Activated naive CD4-positive, alpha-beta T cell treated with anti-CD3 and anti-CD28 coated beads, Interleukin-2, amount 10 ng/mL, durations not matched to agents 7 days and 5 days (primary cell): ENCODE measurements around the gene ZNF580.

Experiments
- CTCF ChIA-PET: fragments of 350-600 bp; sonication (Branson Sonifier 250); formaldehyde crosslinking; loops from one replicate; lab custom pipeline; 2021; ENCODE audit warnings: antibody characterized with exemption; lab: Charles Lee
- DNase-seq: peaks from one replicate; pipeline ENCODE4 v3.0.0-alpha.2; 2020
- H3K27ac Mint-ChIP-seq: one replicate; pipeline ENCODE4 v1.8.0; 2021; ENCODE audit warnings: mild to moderate bottlenecking, moderate library complexity, mixed read lengths
- H3K27me3 Mint-ChIP-seq: one replicate; pipeline ENCODE4 v1.8.0; 2021; ENCODE audit warnings: mild to moderate bottlenecking, mixed read lengths
- H3K36me3 Mint-ChIP-seq: one replicate; pipeline ENCODE4 v1.8.0; 2021; ENCODE audit warnings: mixed read lengths
- H3K4me1 Mint-ChIP-seq: one replicate; pipeline ENCODE4 v1.8.0; 2021; ENCODE audit warnings: mixed read lengths
- H3K4me3 Mint-ChIP-seq: one replicate; pipeline ENCODE4 v1.8.0; 2021; ENCODE audit warnings: mild to moderate bottlenecking, moderate library complexity, mixed read lengths
- H3K9me3 Mint-ChIP-seq: one replicate; pipeline ENCODE4 v1.8.0; 2021; ENCODE audit warnings: mixed read lengths

Gene ZNF580, protein sequence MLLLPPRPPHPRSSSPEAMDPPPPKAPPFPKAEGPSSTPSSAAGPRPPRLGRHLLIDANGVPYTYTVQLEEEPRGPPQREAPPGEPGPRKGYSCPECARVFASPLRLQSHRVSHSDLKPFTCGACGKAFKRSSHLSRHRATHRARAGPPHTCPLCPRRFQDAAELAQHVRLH

DNA sequence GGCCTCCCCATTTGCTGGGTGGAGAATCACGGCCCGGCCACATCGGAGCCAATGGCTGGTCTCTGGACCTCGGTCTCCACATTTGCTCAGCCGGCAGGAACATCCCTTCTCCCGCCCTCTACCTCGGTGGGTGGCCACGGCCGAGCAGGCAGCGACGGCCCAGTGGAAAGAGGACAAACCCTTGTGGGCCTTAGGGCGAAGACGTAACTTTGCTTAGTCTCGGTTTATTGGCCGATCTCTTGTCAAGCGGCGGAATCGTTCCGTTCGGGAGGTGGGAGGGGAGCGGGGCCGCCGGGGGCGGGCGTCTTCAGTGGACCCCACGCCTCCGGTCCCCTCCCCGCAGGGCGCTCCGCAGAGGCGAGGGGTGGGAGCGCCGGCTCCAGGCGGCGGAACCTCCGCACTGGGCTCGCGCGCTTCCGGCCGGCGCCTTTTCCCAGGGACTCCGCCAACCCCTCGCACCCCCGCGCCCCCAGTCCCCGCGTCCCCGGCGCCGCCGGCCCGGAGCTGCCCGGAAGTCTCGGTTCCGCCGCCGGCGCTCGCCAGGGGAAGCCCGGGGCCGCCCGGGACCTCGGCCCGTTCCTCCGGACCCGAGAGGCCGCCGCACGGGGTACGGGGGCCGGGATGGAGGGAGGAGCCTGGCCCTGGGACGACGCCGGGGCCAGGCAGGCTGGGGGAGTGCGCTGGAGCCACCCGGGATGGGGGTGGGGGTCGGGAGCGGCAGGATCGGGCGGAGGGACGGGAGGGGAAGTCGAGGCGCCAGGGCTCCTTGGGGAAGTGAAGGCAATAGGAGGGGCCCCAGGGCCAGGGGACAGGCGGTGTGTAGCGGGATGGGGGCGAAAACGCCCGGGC is at the start of gene ZNF580:
Gene ZNF580, plus strand, starts transcription at position 426 of the 849 bp plus-strand sequence. CDS start 1,507 bp downstream, outside the sequence.
- no peaks in the 10 kb centered on the region for H3K9me3 Mint-ChIP-seq
- peak within 1 kb of the TSS; percentile 93 for H3K27ac Mint-ChIP-seq
- H3K4me3 Mint-ChIP-seq: peak within 1 kb of the TSS; percentile 92
- DNase-seq: peak; percentile 70
- peaks cover 23% of the 10 kb centered on the region for H3K36me3 Mint-ChIP-seq
- CTCF ChIA-PET: interaction anchor here (1.0 to 1.4 kb wide), 2 partner anchors 17 to 165 kb away, joined by 3 read pairs; partner anchors contain the start of gene ZNF784
- peaks cover 78% of the 10 kb centered on the region for H3K4me1 Mint-ChIP-seq
- H3K27me3 Mint-ChIP-seq: no peaks in the 10 kb centered on the region

- Mint-ChIP-seq H3K4me1 (peaks cover 15% of the 10 kb centered on the region), H3K27ac (no peak overlapping the region), H3K9me3 (peaks cover 2% of the 10 kb centered on the region), H3K4me3 (no peak overlapping the region), H3K36me3 (peaks cover 27% of the 10 kb centered on the region), H3K27me3 (peaks cover 10% of the 10 kb centered on the region)
- no peak for DNase-seq
- CTCF ChIA-PET: no interaction called here
Measured at GRCh38 chr19:55591555-55591954, 49.2 kb upstream of the ZNF580 start.

GRCh38 chr19:55592391-55593090 is 48.3 kb upstream of the ZNF580 start:
- CTCF ChIA-PET: no interaction called here
- Mint-ChIP-seq H3K4me1 (peaks cover 7% of the 10 kb centered on the region), H3K36me3 (peaks cover 32% of the 10 kb centered on the region), H3K4me3 (no peak overlapping the region), H3K27me3 (peaks cover under 1% of the 10 kb centered on the region), H3K27ac (no peak overlapping the region), H3K9me3 (peaks cover 2% of the 10 kb centered on the region)
- DNase-seq: no peak

DNA sequence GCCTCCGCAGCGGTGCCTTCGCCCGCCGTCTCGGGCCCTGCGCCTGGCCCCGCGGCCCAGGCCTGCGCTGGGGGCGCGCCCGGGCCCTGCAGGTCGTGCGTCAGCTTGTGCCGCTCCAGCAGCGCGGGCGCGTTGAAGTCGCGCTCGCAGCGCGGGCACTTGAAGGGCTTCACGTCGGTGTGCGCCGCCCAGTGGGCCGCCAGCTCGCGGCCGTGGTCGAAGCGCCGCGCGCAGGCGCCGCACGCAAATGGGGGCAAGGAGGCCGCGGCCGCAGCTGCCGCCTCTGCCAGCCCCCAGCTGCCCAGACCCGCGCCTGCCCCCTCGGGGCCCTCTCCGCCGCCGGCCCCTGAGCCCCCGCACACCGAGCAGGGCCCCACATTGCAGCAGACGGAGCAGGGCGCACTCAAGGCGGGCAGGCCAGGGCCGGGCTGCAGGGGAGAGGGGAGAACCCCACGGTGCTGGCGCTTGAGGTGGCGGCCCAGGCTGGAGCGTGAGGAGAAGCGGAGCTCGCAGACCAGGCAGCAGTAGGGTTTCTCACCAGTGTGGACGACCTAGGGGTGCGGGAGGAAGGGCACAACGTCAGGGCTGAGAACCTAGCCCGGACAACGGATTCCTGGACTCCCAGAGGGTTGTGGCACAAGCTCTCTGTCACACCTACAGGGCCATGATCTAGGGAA is 47.6 kb upstream of the ZNF580 start:
- Mint-ChIP-seq H3K4me1 (peaks cover 7% of the 10 kb centered on the region), H3K36me3 (peaks cover 35% of the 10 kb centered on the region), H3K9me3 (peaks cover 2% of the 10 kb centered on the region), H3K4me3 (no peak overlapping the region), H3K27me3 (no peaks in the 10 kb centered on the region), H3K27ac (no peak overlapping the region)
- CTCF ChIA-PET: no interaction called here
- DNase-seq: no peak

DNA sequence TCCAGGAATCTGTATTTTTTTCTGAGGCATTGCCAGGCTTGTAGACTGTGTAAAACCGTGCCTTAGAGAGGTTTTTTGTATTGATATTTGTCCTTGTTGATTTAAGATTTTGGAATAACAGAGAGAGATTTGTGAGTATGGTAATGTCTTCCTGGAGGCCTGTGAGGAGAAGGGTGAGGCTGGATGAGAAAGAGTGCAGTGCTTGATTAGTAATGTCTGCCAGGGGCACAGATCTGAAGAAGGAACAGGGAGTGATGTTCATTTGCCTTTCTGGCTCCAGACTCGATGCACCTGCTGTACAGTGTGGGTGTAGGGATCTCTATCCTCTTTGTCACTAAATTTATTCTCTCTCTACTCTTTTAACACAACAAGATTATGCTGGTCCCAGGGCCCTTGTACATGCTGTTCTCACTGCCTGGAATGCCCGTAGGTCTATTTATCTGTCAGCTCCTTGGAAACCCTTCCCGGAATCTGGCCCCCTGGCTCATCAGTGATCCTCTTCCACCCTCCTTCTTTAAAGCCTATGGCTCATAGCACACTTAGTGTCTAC is 45.7 kb upstream of the ZNF580 start:
- peaks cover 11% of the 10 kb centered on the region for H3K4me1 Mint-ChIP-seq
- no peak overlapping the region for H3K4me3 Mint-ChIP-seq
- peaks cover 40% of the 10 kb centered on the region for H3K36me3 Mint-ChIP-seq
- H3K9me3 Mint-ChIP-seq: peaks cover 2% of the 10 kb centered on the region
- CTCF ChIA-PET: interaction anchor here (0.8 kb wide), 1 partner anchor 11 kb away, joined by 3 read pairs; no protein-coding TSS in a partner anchor
- H3K27me3 Mint-ChIP-seq: no peaks in the 10 kb centered on the region
- no peak overlapping the region for H3K27ac Mint-ChIP-seq
- DNase-seq: no peak

DNA sequence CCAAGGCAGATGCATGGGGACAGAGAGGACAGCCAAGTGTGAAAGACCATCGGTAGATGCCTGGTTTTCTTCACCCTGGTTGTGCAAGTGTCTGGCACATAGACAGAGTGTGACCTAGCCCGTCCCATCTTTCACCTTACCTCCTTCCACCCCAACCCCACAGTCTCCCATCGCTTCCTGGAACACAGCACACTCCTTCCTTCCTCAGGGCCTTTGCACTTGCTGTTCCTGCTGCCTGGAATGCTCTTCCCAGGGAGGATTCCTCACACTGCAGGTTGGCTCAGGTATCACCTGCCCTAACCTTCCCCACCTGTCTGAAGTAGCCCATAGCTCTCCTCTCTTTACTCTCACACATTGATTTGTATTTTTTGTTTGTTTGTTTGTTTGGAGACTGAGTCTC is 44.5 kb upstream of the ZNF580 start:
- Mint-ChIP-seq H3K36me3 (peaks cover 40% of the 10 kb centered on the region), H3K4me1 (peaks cover 17% of the 10 kb centered on the region), H3K27ac (no peak overlapping the region), H3K27me3 (no peaks in the 10 kb centered on the region), H3K9me3 (peaks cover 2% of the 10 kb centered on the region), H3K4me3 (no peak overlapping the region)
- CTCF ChIA-PET: no interaction called here
- no peak for DNase-seq

GRCh38 chr19:55597501-55597921 is 43.3 kb upstream of the ZNF580 start:
- DNase-seq: no peak
- CTCF ChIA-PET: no interaction called here
- Mint-ChIP-seq H3K9me3 (peaks cover 2% of the 10 kb centered on the region), H3K4me3 (no peak overlapping the region), H3K27me3 (no peaks in the 10 kb centered on the region), H3K4me1 (peaks cover 24% of the 10 kb centered on the region), H3K36me3 (peaks cover 40% of the 10 kb centered on the region), H3K27ac (no peak overlapping the region)

- no peak for DNase-seq
- CTCF ChIA-PET: no interaction called here
- H3K27me3 Mint-ChIP-seq: no peaks in the 10 kb centered on the region
- H3K36me3 Mint-ChIP-seq: peaks cover 41% of the 10 kb centered on the region
- peaks cover 25% of the 10 kb centered on the region for H3K4me1 Mint-ChIP-seq
- no peak overlapping the region for H3K27ac Mint-ChIP-seq
- H3K9me3 Mint-ChIP-seq: peaks cover 2% of the 10 kb centered on the region
- H3K4me3 Mint-ChIP-seq: no peak overlapping the region
Measured at GRCh38 chr19:55598034-55598433, 42.8 kb upstream of the ZNF580 start.

DNA sequence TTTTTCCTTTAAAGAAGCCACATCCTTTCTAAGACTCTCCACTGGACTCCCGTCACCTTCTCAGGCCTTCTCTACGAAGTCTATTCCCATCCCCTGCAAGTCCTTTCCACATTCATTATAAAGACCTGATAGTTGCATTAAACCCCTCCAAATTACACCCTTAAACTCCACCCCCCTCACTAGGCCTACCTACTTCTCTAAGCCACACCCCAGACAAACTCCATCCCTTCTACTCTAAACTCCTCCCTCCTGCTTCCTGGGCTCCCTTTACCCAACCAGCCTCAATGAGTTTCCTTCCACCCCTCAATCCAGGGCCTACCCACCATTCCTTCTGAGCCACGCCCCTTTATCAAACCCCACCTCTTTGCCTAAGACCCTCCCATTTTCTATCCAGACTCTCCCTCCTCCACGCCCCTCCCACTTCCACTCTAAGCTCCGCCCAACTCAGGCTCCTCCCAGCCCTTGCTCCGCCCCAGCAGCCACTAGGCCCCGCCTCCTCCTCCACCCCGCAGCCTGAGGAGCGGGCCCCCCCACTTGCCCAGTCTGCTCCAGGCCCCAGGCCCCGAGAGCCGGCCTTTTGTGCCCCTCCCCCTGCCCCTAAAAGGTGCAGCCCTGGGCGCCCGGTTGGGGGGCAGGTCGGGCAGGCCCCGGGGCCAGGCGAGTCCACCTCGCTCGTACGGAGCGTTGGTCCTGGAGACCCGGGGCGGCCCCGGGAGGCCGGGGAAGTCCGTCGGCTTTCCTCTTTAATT is 41.9 kb upstream of the ZNF580 start:
- peak overlapping the region; percentile 98 for H3K4me3 Mint-ChIP-seq
- peak overlapping the region; percentile 99 for H3K27ac Mint-ChIP-seq
- H3K9me3 Mint-ChIP-seq: peaks cover 2% of the 10 kb centered on the region
- no peaks in the 10 kb centered on the region for H3K27me3 Mint-ChIP-seq
- peaks cover 45% of the 10 kb centered on the region for H3K36me3 Mint-ChIP-seq
- DNase-seq: peak; percentile 95
- H3K4me1 Mint-ChIP-seq: peaks cover 33% of the 10 kb centered on the region
- CTCF ChIA-PET: interaction anchor here (1.6 kb wide), 1 partner anchor 11 kb away, joined by 4 read pairs; no protein-coding TSS in a partner anchor

DNA sequence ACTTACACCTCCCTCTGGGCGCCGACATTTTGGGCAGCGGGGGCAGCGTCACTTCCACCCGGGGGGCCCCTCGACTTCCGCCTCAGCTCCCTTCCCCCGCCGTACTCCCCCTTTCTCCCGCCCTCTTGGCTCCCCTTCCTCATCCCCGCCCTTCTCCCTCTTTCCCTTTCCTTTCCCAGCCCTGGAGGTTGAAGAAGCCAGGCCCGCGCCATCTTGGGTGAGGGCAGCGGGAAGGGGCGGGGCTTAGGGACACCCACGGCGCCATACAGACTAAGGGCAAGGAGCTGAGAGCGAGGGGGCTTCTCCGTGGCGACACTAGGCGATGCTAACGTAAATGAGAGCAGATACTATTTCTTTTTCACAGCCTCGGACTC is 41.3 kb upstream of the ZNF580 start, which contains the start of gene FIZ1:
Gene FIZ1, minus strand, starts transcription at position 50 of the 374 bp plus-strand sequence. CDS start 1,652 bp downstream, outside the sequence.
- no peaks in the 10 kb centered on the region for H3K27me3 Mint-ChIP-seq
- peak; percentile 97 for DNase-seq
- H3K4me3 Mint-ChIP-seq: peak within 1 kb of the TSS; percentile 98
- peak within 1 kb of the TSS; percentile 99 for H3K27ac Mint-ChIP-seq
- H3K4me1 Mint-ChIP-seq: peaks cover 35% of the 10 kb centered on the region
- H3K9me3 Mint-ChIP-seq: peaks cover 2% of the 10 kb centered on the region
- H3K36me3 Mint-ChIP-seq: peaks cover 45% of the 10 kb centered on the region
- CTCF ChIA-PET: interaction anchor here (1.6 kb wide), 1 partner anchor 12 kb away, joined by 4 read pairs; no protein-coding TSS in a partner anchor

- peak within 1 kb of the TSS; percentile 98 for H3K4me3 Mint-ChIP-seq
- DNase-seq: peak; percentile 88
- H3K9me3 Mint-ChIP-seq: peaks cover under 1% of the 10 kb centered on the region
- CTCF ChIA-PET: interaction anchor here (0.9 to 1.6 kb wide), 2 partner anchors 12 to 24 kb away, joined by 3 to 4 read pairs; partner anchors contain the start of gene ZNF784
- peaks cover 43% of the 10 kb centered on the region for H3K36me3 Mint-ChIP-seq
- peak within 1 kb of the TSS; percentile 99 for H3K27ac Mint-ChIP-seq
- H3K27me3 Mint-ChIP-seq: no peaks in the 10 kb centered on the region
- H3K4me1 Mint-ChIP-seq: peaks cover 38% of the 10 kb centered on the region
Measured at GRCh38 chr19:55599842-55600661, 40.8 kb upstream of the ZNF580 start, which contains the start of gene ZNF524. Gene ZNF524, plus strand, starts transcription at chr19:55600288. Its CDS starts 1,825 bp downstream, at chr19:55602113.

GRCh38 chr19:55600662-55601028 is 40.2 kb upstream of the ZNF580 start:
- CTCF ChIA-PET: interaction anchor here (0.9 to 1.2 kb wide), 2 partner anchors 24 to 32 kb away, joined by 3 read pairs; partner anchors contain the start of gene ZNF784
- no peak for DNase-seq

More at GRCh38 chr19:55600662-55601028, 40.2 kb upstream of the ZNF580 start:
- H3K9me3 Mint-ChIP-seq: no peaks in the 10 kb centered on the region
- no peaks in the 10 kb centered on the region for H3K27me3 Mint-ChIP-seq
- H3K27ac Mint-ChIP-seq: peak overlapping the region; percentile 89
- peak overlapping the region; percentile 98 for H3K4me3 Mint-ChIP-seq
- peaks cover 37% of the 10 kb centered on the region for H3K36me3 Mint-ChIP-seq
- H3K4me1 Mint-ChIP-seq: peaks cover 38% of the 10 kb centered on the region
